Uterus (tissue), 2 donors: ENCODE data around the gene NMT2.

ENCODE experiments used
- CTCF ChIP-seq, 4 experiments: fragments of 200-600 bp in 2 of 4; fragments of 450-650 bp in 2 of 4; sonication (generic) in 2 of 4; IDR thresholded peaks; one replicate each; pipeline ENCODE4 v1.5.1; 2016 to 2019; ENCODE audit warnings: antibody characterized with exemption in 4 of 4, mild to moderate bottlenecking in 2 of 4, moderate library complexity in 1 of 4
- POLR2A ChIP-seq, 2 donors: fragments of 450-650 bp; IDR thresholded peaks; one replicate each; pipeline ENCODE4 v1.6.1; 2016; ENCODE audit warnings: antibody characterized with exemption in 2 of 2, mild to moderate bottlenecking in 1 of 2, moderate library complexity in 1 of 2

DNA sequence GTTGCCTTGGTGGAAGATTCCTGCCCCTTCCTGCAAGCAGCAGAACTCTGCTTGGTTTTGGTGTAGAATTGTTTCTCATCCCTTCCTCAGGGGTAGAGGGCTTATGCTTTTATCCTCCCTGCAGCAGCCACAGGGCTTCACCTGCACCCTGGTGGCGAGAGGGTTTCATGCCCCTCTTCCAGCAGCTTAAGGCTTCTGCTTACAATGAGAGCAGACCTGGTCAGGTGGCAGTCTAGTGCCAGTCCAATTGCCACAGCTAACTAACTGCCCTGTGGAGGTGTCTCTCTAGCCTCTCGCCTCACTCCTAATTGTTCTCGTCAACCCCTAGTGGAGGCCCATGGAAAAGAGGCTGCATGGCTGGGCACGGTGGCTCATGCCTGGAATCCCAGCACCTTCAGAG lies 99.3 kb downstream of the NMT2 start:
- TF ChIP-seq CTCF (IDR thresholded peaks at IDR 0.05) (no peak), POLR2A (IDR thresholded peaks at IDR 0.05) (no peak)
